GM12874 (cell line): ENCODE results near the gene ZNF575.

Experiments
- TF ChIP-seq, protein P1 (sequence below): IDR thresholded peaks from 2 replicates; pipeline ENCODE4 v1.5.1; 2011; ENCODE audit warnings: low read depth, mild to moderate bottlenecking, control low read depth, low read length, moderate library complexity; ENCODE audit not compliant: insufficient read depth

The ZNF575 gene

GRCh38 chr19:43490759-43491158, 42.2 kb upstream of the ZNF575 start:
- TF ChIP-seq, protein P1, sequence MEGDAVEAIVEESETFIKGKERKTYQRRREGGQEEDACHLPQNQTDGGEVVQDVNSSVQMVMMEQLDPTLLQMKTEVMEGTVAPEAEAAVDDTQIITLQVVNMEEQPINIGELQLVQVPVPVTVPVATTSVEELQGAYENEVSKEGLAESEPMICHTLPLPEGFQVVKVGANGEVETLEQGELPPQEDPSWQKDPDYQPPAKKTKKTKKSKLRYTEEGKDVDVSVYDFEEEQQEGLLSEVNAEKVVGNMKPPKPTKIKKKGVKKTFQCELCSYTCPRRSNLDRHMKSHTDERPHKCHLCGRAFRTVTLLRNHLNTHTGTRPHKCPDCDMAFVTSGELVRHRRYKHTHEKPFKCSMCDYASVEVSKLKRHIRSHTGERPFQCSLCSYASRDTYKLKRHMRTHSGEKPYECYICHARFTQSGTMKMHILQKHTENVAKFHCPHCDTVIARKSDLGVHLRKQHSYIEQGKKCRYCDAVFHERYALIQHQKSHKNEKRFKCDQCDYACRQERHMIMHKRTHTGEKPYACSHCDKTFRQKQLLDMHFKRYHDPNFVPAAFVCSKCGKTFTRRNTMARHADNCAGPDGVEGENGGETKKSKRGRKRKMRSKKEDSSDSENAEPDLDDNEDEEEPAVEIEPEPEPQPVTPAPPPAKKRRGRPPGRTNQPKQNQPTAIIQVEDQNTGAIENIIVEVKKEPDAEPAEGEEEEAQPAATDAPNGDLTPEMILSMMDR, result no peak

DNA sequence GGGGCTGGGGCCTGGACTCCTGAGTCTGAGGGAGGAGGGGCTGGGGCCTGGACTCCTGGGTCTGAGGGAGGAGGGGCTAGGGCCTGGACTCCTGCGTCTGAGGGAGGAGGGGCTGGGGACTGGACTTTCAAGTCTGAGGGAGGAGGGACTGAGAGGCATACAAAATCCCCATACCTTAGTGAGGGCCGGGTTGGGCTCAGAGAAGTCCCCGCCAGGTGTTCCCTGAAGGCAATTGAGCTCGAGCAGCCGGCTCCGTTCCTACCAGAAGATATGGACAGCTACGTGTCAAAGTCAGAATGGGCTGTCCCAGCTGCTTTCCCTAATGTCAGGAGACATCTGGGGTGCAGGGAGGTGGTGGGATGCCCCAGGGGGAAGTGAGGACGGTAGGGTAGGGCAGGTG, 37.9 kb upstream of the ZNF575 start:
- TF ChIP-seq, protein P1, result no peak

GRCh38 chr19:43496960-43497359, 36.0 kb upstream of the ZNF575 start:
- TF ChIP-seq, protein P1, result no peak

DNA sequence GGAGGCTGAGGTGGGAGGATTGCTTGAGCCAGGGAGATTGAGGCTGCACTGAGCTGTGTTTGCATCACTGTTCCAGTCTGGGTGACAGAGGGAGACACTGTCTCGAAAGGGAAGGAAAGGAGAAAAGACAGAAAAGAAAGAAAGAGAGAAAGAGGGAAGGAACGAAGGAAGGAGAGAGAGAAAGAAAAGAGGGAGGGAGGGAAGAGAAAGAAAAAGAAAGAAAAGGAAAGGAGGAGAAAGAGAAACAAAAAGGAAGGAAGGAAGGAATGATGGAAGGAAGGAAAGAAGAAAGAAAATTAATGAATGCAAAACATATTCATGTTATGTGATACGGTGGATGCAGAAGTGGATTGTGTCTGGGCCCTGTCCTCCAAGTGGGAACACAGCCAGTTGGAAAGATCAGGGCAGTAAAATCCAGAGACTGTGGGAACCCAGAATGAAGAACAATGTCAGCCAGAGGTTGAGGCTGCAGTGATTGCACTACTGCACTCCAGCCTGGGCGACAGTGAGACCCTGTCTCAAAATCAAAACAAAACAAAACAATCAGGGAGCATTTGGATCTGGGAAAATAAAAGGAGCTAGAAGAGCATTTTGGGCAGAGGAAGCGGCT, 34.6 kb upstream of the ZNF575 start:
- TF ChIP-seq, protein P1, result no peak

DNA sequence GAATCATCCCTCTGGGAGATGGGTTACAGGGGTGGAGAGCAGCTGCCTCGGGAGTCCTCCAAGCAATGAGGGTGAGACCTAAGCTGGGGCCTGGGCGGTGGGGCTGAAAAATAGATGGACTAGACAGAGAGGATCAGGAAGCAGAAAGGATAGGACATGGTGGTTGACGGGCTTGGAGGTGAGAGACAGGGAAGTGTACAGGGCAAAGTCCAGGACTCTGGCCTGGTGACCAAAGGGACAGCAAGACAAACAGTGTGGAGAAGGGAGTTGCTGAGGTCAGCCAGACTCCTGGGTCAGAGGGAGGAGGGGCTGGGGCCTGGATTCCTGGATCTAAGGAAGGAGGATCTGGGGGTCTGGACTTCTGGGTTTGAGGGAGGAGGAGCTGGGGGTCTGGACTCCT, 33.9 kb upstream of the ZNF575 start:
- TF ChIP-seq, protein P1, result no peak

DNA sequence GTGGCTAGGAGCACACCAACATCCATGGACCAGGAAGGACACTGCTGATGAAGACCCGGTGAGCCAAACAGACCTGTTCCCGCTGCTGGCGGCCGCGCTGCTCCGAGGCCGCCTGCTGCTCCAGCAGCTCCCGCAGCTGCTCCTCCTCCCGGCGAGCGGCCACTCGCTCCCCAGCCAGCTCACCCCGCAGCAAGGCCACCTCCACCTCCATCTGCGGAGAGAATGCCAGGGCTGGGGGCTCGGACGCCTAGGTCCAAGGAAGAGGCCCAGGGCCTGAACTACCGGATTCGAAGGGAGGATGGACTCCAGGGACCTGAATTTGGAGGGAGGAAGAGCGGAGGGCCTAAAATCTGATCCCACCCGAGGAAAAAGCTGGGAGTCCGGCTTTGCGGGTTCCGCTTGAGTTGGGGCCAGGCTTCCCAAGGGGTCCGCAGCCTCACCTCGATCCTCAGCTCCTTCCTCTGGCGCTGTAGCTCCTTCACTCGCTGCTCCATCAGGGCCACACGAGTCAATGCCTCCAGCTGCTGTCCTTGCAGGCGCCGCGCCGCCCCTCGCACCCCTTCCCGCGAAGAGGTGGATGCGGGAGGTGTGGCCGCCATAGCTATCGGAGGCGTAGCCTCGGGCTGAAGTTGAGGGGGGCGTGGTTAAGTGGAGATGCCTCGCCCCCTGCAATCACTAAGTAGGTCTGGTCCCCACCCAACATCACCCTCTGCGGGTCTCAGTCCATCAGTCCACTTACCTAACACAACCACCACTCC, 31.1 kb upstream of the ZNF575 start:
- TF ChIP-seq, protein P1, result no peak

GRCh38 chr19:43502419-43502976, 30.5 kb upstream of the ZNF575 start:
- TF ChIP-seq, protein P1, result no peak
